Neutrophil (primary cell): ENCODE data around the gene ZFP69.

ENCODE experiments used
- H3K27ac ChIP-seq: fragments of 200-600 bp; sonication (generic); 2 replicates; pipeline ENCODE4 v1.5.1; 2016; ENCODE audit warnings: mild to moderate bottlenecking, moderate library complexity
- H3K27me3 ChIP-seq: fragments of 200-600 bp; sonication (generic); 2 replicates; pipeline ENCODE4 v1.6.0; 2016; ENCODE audit warnings: mild to moderate bottlenecking
- H3K36me3 ChIP-seq: fragments of 200-600 bp; sonication (generic); 2 replicates; pipeline ENCODE4 v1.5.1; 2017
- H3K4me1 ChIP-seq, 2 experiments: fragments of 200-600 bp in 1 of 2; sonication (generic) in 1 of 2; 1 replicate in 1 of 2; 2 replicates in 1 of 2; pipeline versions ENCODE4 v1.5.1 to v1.6.1; 2013 to 2016; ENCODE audit warnings: low read depth in 1 of 2, low read length in 1 of 2, mild to moderate bottlenecking in 1 of 2, moderate library complexity in 1 of 2; ENCODE audit not compliant: control insufficient read depth in 1 of 2, insufficient read depth in 1 of 2
- H3K4me3 ChIP-seq, 2 experiments: fragments of 200-600 bp in 1 of 2; sonication (generic) in 1 of 2; 1 replicate in 1 of 2; 2 replicates in 1 of 2; pipeline ENCODE4 v1.5.1; 2013 to 2016; ENCODE audit warnings: low read depth in 1 of 2, low read length in 1 of 2, mild to moderate bottlenecking in 1 of 2, moderate library complexity in 1 of 2
- H3K9me3 ChIP-seq: fragments of 200-600 bp; sonication (generic); 2 replicates; pipeline ENCODE4 v1.5.1; 2016
- TF ChIP-seq, protein P1 (sequence below): fragments of 200-600 bp; sonication (generic); IDR thresholded peaks from 2 replicates; pipeline ENCODE4 v1.5.1; 2016; ENCODE audit warnings: antibody characterized with exemption

The ZFP69 gene

GRCh38 chr1:40519517-40519916 is 42.4 kb downstream of the ZFP69 start:
- Histone ChIP-seq H3K36me3 (no peaks in the 10 kb centered on the region), H3K27ac (no peak overlapping the region), H3K27me3 (no peaks in the 10 kb centered on the region), H3K9me3 (no peaks in the 10 kb centered on the region), H3K4me1 (peaks cover 0 to 5% of the 10 kb centered on the region in 2 experiments), H3K4me3 (no peak overlapping the region)
- TF ChIP-seq, protein P1, sequence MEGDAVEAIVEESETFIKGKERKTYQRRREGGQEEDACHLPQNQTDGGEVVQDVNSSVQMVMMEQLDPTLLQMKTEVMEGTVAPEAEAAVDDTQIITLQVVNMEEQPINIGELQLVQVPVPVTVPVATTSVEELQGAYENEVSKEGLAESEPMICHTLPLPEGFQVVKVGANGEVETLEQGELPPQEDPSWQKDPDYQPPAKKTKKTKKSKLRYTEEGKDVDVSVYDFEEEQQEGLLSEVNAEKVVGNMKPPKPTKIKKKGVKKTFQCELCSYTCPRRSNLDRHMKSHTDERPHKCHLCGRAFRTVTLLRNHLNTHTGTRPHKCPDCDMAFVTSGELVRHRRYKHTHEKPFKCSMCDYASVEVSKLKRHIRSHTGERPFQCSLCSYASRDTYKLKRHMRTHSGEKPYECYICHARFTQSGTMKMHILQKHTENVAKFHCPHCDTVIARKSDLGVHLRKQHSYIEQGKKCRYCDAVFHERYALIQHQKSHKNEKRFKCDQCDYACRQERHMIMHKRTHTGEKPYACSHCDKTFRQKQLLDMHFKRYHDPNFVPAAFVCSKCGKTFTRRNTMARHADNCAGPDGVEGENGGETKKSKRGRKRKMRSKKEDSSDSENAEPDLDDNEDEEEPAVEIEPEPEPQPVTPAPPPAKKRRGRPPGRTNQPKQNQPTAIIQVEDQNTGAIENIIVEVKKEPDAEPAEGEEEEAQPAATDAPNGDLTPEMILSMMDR, result no peak

DNA sequence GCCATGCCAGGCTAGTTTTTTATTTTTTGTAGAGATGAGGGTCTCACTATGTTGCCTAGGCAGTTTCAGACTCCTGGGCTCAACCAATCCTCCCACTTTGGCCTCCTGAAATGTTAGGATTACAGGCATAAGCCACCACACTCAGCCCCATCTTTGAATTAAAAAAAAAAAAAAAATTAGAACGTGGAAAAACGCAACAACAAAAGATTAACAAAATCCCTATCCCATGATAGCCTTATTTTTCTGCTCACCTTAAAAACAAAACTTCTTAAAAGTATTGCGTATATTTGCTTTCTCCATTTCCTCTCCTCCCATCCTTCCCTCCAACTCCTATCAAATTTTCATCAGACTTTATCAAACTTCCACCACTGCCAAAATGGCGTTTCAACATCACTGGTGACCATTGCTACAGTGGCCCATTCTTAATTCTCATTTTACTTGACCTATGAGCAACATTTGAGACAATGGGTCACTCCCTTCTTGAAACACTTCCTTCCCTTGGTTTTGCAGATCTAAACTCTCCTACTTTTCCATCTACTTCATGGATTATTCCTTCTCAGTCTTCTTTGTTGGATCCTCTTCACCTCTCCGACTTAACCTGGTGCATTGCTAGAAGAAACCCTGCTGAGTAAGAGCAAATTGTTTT is 53.8 kb downstream of the ZFP69 start:
- Histone ChIP-seq H3K27ac (peak overlapping the region; percentile 81), H3K27me3 (no peaks in the 10 kb centered on the region), H3K4me1 (peaks cover 13 to 17% of the 10 kb centered on the region in 2 experiments), H3K9me3 (no peaks in the 10 kb centered on the region), H3K36me3 (no peaks in the 10 kb centered on the region), H3K4me3 (peak overlapping the region; percentile 69 to 78)
- TF ChIP-seq, protein P1, result no peak

DNA sequence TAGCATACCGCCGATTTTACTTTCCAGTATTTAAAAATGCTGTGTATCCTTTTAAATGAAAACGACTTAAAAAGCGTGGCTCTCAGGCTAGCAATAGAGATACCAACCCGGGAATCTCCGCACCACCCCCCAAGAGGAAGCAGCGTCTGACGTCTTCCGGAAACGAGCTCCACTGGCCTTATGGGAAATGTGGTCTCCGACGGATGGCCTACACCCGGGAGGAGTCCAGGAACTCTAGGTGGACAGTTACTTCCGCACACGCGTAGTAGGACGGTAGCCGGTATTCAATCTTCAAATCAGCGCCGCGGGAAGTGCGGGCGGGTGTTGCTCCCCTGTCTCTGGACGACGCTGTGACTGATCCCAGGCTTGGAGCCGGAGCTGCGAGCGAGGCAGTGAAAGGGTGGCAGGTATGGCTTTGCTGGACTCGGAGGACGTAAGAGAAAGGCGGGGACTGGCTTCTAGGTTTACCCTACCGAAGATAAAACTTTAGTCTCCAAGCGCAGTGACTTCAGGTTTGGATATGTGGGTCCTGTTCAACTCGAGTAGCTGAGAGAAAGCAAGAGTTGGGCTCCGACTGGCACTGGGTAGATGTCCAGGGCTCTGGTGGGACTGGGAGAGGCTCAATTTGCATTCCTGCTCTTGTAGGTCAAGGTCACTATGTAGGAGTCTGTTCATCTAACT is 54.4 kb downstream of the ZFP69 start, which contains the start of gene ZNF684:
TSS of gene ZNF684 (plus strand) at position 257 of the 681 bp plus-strand sequence. CDS start 1,530 bp downstream, outside the sequence.
- Histone ChIP-seq H3K27me3 (no peaks in the 10 kb centered on the region), H3K4me3 (peak within 1 kb of the TSS; percentile 69 to 78), H3K4me1 (peaks cover 13 to 17% of the 10 kb centered on the region in 2 experiments), H3K9me3 (no peaks in the 10 kb centered on the region), H3K36me3 (no peaks in the 10 kb centered on the region), H3K27ac (peak within 1 kb of the TSS; percentile 81)
- TF ChIP-seq, protein P1, result peak; percentile 31

GRCh38 chr1:40532062-40532389 is 54.9 kb downstream of the ZFP69 start:
- H3K4me1 ChIP-seq, result peaks cover 13 to 17% of the 10 kb centered on the region in 2 experiments
- peak overlapping the region; percentile 69 to 78 for H3K4me3 ChIP-seq
- peak overlapping the region; percentile 81 for H3K27ac ChIP-seq
- TF ChIP-seq, protein P1, result no peak
- H3K27me3 ChIP-seq, result no peaks in the 10 kb centered on the region
- H3K9me3 ChIP-seq, result no peaks in the 10 kb centered on the region
- H3K36me3 ChIP-seq, result no peaks in the 10 kb centered on the region

- no peak overlapping the region for H3K4me3 ChIP-seq
- no peaks in the 10 kb centered on the region for H3K36me3 ChIP-seq
- peaks cover 13 to 17% of the 10 kb centered on the region in 2 experiments for H3K4me1 ChIP-seq
- TF ChIP-seq, protein P1, result no peak
- H3K9me3 ChIP-seq, result no peaks in the 10 kb centered on the region
- no peaks in the 10 kb centered on the region for H3K27me3 ChIP-seq
- no peak overlapping the region for H3K27ac ChIP-seq
Observed at GRCh38 chr1:40532844-40533424, 55.8 kb downstream of the ZFP69 start.
